Mesendoderm (in vitro differentiated cells): ENCODE measurements around the gene LSM14A.
A peak's percentile ranks its signal among the peaks of the same experiment; 100 is the strongest.

Source experiments
- DNase-seq: peaks from one replicate; pipeline ENCODE4 v3.0.0; 2013
- H2AK5ac ChIP-seq: 2 replicates; pipeline ENCODE4 v1.6.1; 2013; ENCODE audit warnings: low read length, inconsistent platforms
- H2BK120ac ChIP-seq: 2 replicates; pipeline ENCODE4 v1.6.1; 2013; ENCODE audit warnings: low read depth, mild to moderate bottlenecking, low read length, moderate library complexity, mixed read lengths
- H2BK15ac ChIP-seq: replicated peaks from 2 replicates; pipeline ENCODE4 v1.6.1; 2013; ENCODE audit warnings: low read depth, mild to moderate bottlenecking, moderate library complexity
- H2BK5ac ChIP-seq: 2 replicates; pipeline ENCODE4 v1.6.1; 2013; ENCODE audit warnings: low read length, inconsistent platforms
- H3K18ac ChIP-seq: 2 replicates; pipeline ENCODE4 v1.6.1; 2013; ENCODE audit warnings: mild to moderate bottlenecking, low read length, mixed read lengths
- H3K23ac ChIP-seq: one replicate; pipeline ENCODE4 v1.6.1; 2013; ENCODE audit warnings: low read length
- H3K27ac ChIP-seq: 2 replicates; pipeline ENCODE4 v1.5.1; 2013; ENCODE audit warnings: low read depth, mild to moderate bottlenecking, inconsistent platforms, low read length, moderate library complexity
- H3K27me3 ChIP-seq: 2 replicates; pipeline ENCODE4 v1.6.1; 2013; ENCODE audit warnings: low read length, control low read depth, mild to moderate bottlenecking, inconsistent platforms; ENCODE audit not compliant: insufficient read depth, poor library complexity
- H3K36me3 ChIP-seq: 2 replicates; pipeline ENCODE4 v1.6.1; 2013; ENCODE audit warnings: low read length, inconsistent platforms; ENCODE audit not compliant: control insufficient read depth, insufficient read depth
- H3K4ac ChIP-seq: one replicate; pipeline ENCODE4 v1.6.1; 2013; ENCODE audit warnings: low read depth, mild to moderate bottlenecking, low read length, moderate library complexity
- H3K4me1 ChIP-seq: 2 replicates; pipeline ENCODE4 v1.6.1; 2013; ENCODE audit warnings: low read depth, low read length, inconsistent platforms; ENCODE audit not compliant: control insufficient read depth
- H3K4me2 ChIP-seq: 2 replicates; pipeline ENCODE4 v1.6.1; 2013; ENCODE audit warnings: low read length
- H3K4me3 ChIP-seq: 2 replicates; pipeline ENCODE4 v1.5.1; 2013; ENCODE audit warnings: mild to moderate bottlenecking, low read length
- H3K56ac ChIP-seq: one replicate; pipeline ENCODE4 v1.6.1; 2013; ENCODE audit warnings: low read length
- H3K79me1 ChIP-seq: 2 replicates; pipeline ENCODE4 v1.6.1; 2013; ENCODE audit warnings: low read length, inconsistent platforms
- H3K79me2 ChIP-seq: 2 replicates; pipeline ENCODE4 v1.6.1; 2013; ENCODE audit warnings: mild to moderate bottlenecking, low read length; ENCODE audit not compliant: control insufficient read depth, insufficient read depth
- H3K9ac ChIP-seq: 2 replicates; pipeline ENCODE4 v1.6.1; 2013; ENCODE audit warnings: low read length, inconsistent platforms
- H4K5ac ChIP-seq: one replicate; pipeline ENCODE4 v1.6.1; 2013; ENCODE audit warnings: low read length
- H4K8ac ChIP-seq: one replicate; pipeline ENCODE4 v1.6.1; 2013; ENCODE audit warnings: low read depth, mild to moderate bottlenecking, control low read depth, low read length, moderate library complexity
- WGBS: extraction: QIAGEN DNeasy Blood & Tissue Kit; methylation state at CpG from one replicate; pipeline ENCODE4 v1.1.7; 2013; ENCODE audit warnings: low lambda C conversion rate, missing lambda C conversion rate; ENCODE audit not compliant: insufficient coverage; ENCODE audit errors: extremely low coverage; 5-methylcytosine and 5-hydroxymethylcytosine counted together

Gene LSM14A

DNA sequence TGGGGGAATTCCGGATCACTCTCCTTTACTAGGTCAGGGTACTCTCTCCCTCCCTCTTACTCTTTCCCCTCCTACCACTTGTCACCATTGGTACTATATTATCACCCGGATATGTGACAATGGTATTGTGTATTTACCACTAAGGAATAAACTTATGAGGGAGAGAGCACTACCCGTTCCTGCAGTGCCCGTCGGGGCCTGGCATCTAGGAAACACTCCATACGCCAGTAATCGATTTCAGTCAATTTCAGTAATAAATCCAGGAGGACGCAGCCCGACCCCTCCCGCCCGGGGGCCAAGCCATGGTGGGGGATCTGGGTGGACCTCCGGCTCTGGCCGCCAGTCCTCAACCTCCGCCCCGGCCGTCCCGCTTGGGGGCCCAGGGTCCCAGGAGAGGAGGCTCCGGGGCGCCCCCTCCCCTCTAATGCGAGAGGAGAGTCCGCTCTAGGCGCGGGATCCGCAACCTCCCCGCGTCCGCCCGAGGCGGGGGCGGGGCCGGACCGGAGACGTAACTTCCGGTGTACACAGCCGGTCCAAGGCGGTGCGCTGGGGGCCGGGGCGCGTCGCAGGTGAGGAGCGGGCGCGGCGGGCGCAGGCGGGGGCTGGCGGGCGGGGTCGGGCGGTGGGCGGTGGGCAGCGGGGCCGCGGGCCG lies 81.9 kb downstream of the LSM14A start, which contains the start of gene GARRE1:
GARRE1 (plus strand) TSS at position 509 of the 652 bp plus-strand sequence. CDS start 45,920 bp downstream, outside the sequence.
- no peak within 1 kb of the TSS for H2BK120ac ChIP-seq
- H2BK5ac ChIP-seq: no peak within 1 kb of the TSS
- H3K18ac ChIP-seq: peak within 1 kb of the TSS; percentile 81
- no peak within 1 kb of the TSS for H2AK5ac ChIP-seq
- H3K27ac ChIP-seq: peak within 1 kb of the TSS; percentile 71
- H3K4ac ChIP-seq: peak within 1 kb of the TSS; percentile 90
- no peaks in the 10 kb centered on the region for H3K4me1 ChIP-seq
- H3K4me3 ChIP-seq: peak within 1 kb of the TSS; percentile 90
- H3K4me2 ChIP-seq: peak within 1 kb of the TSS; percentile 93
- peak within 1 kb of the TSS; percentile 88 for H3K9ac ChIP-seq
- H3K79me2 ChIP-seq: peaks cover 3% of the 10 kb centered on the region
- no peak within 1 kb of the TSS for H3K23ac ChIP-seq
- no peaks in the 10 kb centered on the region for H3K36me3 ChIP-seq
- WGBS: no CpG with 5 or more reads among the region's 56 CpGs
- no peak within 1 kb of the TSS for H4K8ac ChIP-seq
- no peaks in the 10 kb centered on the region for H3K79me1 ChIP-seq
- DNase-seq: peak; percentile 90
- no peak within 1 kb of the TSS for H2BK15ac ChIP-seq
- no peak within 1 kb of the TSS for H4K5ac ChIP-seq
- no peaks in the 10 kb centered on the region for H3K27me3 ChIP-seq
- H3K56ac ChIP-seq: peak within 1 kb of the TSS; percentile 95

DNA sequence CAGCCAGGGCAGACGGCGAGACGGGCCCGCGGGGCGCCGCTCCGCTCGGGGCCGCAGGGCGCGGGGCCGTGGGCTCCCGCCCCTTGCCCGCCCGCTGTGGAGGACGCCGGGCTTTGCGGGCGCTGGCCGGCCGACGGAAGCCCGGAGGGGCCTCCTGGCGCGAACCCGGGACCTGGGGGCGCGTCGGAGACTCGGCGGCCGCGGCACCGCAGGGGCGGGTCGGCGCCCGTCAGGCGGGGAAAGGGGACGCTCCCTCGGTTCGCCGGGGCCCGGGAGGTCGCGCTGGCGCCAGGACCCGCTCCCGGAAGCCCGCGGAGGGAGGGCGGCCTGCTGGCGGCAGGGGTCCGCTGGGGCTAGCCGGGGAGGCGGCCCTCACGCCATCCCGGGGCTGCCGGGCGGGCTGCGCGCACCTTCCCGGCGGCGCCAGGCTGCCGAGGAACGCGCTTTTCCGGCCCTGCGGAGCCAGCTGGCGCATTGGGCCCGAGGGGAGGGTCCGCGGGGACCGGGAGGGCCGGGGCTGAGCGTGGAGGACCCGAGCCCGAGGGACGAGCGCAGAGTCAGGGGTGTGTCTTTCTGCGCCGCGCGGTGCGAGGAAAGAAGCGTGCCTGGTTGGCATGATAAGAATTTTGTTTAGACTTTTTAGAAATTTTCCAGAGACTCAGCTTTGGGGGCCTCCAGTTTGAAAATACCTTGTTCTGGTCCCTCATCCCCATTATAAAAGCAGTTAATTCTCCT lies 82.6 kb downstream of the LSM14A start:
- peak overlapping the region; percentile 90 for H3K4ac ChIP-seq
- H3K36me3 ChIP-seq: no peaks in the 10 kb centered on the region
- H3K27ac ChIP-seq: peak overlapping the region; percentile 71
- H2BK120ac ChIP-seq: no peak overlapping the region
- peak overlapping the region; percentile 95 for H3K56ac ChIP-seq
- DNase-seq: peak; percentile 54
- no peak overlapping the region for H4K8ac ChIP-seq
- WGBS: no CpG with 5 or more reads among the region's 88 CpGs
- H2BK15ac ChIP-seq: no peak overlapping the region
- H4K5ac ChIP-seq: no peak overlapping the region
- H3K79me2 ChIP-seq: peaks cover 3% of the 10 kb centered on the region
- peak overlapping the region; percentile 81 for H3K18ac ChIP-seq
- peak overlapping the region; percentile 88 for H3K9ac ChIP-seq
- no peak overlapping the region for H2BK5ac ChIP-seq
- H2AK5ac ChIP-seq: no peak overlapping the region
- H3K27me3 ChIP-seq: no peaks in the 10 kb centered on the region
- no peaks in the 10 kb centered on the region for H3K79me1 ChIP-seq
- peak overlapping the region; percentile 49 for H3K4me2 ChIP-seq
- no peaks in the 10 kb centered on the region for H3K4me1 ChIP-seq
- H3K23ac ChIP-seq: no peak overlapping the region
- peak overlapping the region; percentile 76 for H3K4me3 ChIP-seq

DNA sequence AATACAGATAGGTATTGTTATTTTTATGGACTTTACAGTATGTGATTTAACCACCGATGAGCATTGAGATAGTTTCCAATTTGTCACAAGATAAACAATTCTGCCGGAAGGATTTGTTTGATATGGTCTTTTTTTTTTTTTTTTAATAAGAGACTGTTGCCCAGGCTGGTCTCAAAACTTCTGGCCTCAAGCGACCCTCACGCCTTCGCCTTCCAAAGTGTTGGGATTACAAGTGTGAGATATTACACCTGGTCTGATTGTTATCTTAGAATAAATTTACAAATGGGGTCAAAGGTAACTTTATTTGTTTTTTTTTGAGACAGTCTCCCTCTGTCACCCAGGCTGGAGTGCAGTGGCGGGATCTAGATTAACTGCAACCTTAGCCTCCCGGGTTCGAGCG lies 83.2 kb downstream of the LSM14A start:
- Histone ChIP-seq H3K9ac (peak overlapping the region; percentile 88), H3K4ac (no peak overlapping the region), H3K27ac (no peak overlapping the region), H3K56ac (peak overlapping the region; percentile 95), H2BK15ac (no peak overlapping the region), H3K79me1 (no peaks in the 10 kb centered on the region), H2AK5ac (no peak overlapping the region), H3K18ac (no peak overlapping the region), H3K4me3 (no peak overlapping the region), H3K36me3 (no peaks in the 10 kb centered on the region), H3K4me1 (no peaks in the 10 kb centered on the region), H3K79me2 (peaks cover 3% of the 10 kb centered on the region), H3K27me3 (no peaks in the 10 kb centered on the region), H4K5ac (no peak overlapping the region), H4K8ac (no peak overlapping the region), H2BK120ac (no peak overlapping the region), H3K4me2 (peak overlapping the region; percentile 49), H2BK5ac (no peak overlapping the region), H3K23ac (no peak overlapping the region)
- WGBS: no CpG with 5 or more reads among the region's 9 CpGs
- DNase-seq: no peak

DNA sequence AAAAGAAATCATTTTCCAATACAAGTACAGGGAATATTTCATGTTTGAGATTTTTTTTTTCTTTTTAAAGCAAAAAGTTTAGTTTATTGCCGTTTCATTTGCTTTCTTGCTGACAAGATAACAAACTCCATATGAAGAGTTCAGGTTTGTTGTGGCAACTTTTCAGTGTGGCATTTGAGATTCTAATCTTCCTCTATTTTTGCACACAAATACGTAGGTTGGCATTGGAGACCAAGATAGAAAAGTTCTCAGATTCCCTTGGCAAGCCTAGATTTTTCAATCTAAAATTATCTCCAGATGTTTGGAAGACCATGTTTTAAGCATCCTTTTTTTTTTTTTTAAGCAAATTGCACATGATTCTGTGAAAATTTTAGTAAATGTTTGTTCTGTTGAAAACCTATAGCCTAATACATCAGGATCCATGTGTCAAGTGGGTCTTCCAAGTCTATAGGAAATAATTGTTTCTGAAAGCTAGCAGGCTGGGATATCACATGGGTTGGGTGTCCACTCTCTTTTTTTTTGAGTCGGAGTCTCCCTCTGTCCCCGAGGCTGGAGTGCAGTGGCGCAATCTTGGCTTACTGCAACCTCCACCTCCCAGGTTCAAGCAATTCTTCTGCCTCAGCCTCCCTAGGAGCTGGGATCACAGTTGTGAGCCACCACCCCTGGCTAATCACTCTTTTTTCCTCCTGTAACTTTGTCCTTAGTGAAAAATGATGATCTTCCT lies 84.7 kb downstream of the LSM14A start:
- H3K18ac ChIP-seq: no peak overlapping the region

DNA sequence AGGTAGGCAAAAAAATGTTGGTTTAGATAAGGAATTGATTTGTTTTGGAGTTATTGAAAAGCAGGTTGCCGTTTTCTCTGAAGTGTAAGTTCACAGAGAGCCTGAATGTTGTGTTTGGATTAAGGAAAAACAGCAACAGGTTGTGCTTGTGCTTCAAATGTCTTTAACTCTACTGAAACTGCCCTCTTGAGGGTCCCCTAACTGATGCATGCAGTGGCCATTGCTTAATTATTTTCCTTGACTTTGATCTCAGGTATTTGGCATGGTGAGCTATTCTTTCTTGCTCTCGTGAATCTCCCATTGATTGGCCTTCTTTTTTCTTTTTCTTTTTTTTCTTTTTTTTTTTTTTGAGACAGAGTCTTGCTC lies 85.2 kb downstream of the LSM14A start:
- no peak overlapping the region for H3K9ac ChIP-seq
- no peak overlapping the region for H4K5ac ChIP-seq
- no peak for DNase-seq
- no peak overlapping the region for H3K56ac ChIP-seq
- no peak overlapping the region for H2AK5ac ChIP-seq
- no peak overlapping the region for H3K4me2 ChIP-seq
- no peak overlapping the region for H2BK5ac ChIP-seq
- H3K23ac ChIP-seq: no peak overlapping the region
- H3K18ac ChIP-seq: no peak overlapping the region
- peaks cover 11% of the 10 kb centered on the region for H3K4me1 ChIP-seq
- WGBS: 100% methylated on average over 1 of the region's 2 CpGs
- H3K79me1 ChIP-seq: peaks cover 5% of the 10 kb centered on the region
- no peak overlapping the region for H2BK15ac ChIP-seq
- H2BK120ac ChIP-seq: no peak overlapping the region
- peaks cover 11% of the 10 kb centered on the region for H3K79me2 ChIP-seq
- no peaks in the 10 kb centered on the region for H3K36me3 ChIP-seq
- no peak overlapping the region for H3K4me3 ChIP-seq
- H3K27me3 ChIP-seq: no peaks in the 10 kb centered on the region
- no peak overlapping the region for H4K8ac ChIP-seq
- no peak overlapping the region for H3K4ac ChIP-seq
- no peak overlapping the region for H3K27ac ChIP-seq

More for the DNA sequence above, 84.7 kb downstream of the LSM14A start:
- Histone ChIP-seq H4K5ac (no peak overlapping the region), H3K4me1 (peaks cover 11% of the 10 kb centered on the region), H3K79me2 (peaks cover 11% of the 10 kb centered on the region), H3K4ac (no peak overlapping the region), H2BK120ac (no peak overlapping the region), H3K9ac (no peak overlapping the region), H3K79me1 (peaks cover 5% of the 10 kb centered on the region), H3K27me3 (no peaks in the 10 kb centered on the region), H3K36me3 (no peaks in the 10 kb centered on the region), H3K4me3 (no peak overlapping the region), H3K56ac (no peak overlapping the region), H2BK5ac (no peak overlapping the region), H3K23ac (no peak overlapping the region), H2AK5ac (no peak overlapping the region), H2BK15ac (no peak overlapping the region), H3K27ac (no peak overlapping the region), H4K8ac (no peak overlapping the region), H3K4me2 (no peak overlapping the region)
- no CpG with 5 or more reads among the region's 5 CpGs for WGBS
- no peak for DNase-seq
